ENCODE results near the gene DHRS11.

DHRS11 gene, protein sequence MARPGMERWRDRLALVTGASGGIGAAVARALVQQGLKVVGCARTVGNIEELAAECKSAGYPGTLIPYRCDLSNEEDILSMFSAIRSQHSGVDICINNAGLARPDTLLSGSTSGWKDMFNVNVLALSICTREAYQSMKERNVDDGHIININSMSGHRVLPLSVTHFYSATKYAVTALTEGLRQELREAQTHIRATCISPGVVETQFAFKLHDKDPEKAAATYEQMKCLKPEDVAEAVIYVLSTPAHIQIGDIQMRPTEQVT

DNA sequence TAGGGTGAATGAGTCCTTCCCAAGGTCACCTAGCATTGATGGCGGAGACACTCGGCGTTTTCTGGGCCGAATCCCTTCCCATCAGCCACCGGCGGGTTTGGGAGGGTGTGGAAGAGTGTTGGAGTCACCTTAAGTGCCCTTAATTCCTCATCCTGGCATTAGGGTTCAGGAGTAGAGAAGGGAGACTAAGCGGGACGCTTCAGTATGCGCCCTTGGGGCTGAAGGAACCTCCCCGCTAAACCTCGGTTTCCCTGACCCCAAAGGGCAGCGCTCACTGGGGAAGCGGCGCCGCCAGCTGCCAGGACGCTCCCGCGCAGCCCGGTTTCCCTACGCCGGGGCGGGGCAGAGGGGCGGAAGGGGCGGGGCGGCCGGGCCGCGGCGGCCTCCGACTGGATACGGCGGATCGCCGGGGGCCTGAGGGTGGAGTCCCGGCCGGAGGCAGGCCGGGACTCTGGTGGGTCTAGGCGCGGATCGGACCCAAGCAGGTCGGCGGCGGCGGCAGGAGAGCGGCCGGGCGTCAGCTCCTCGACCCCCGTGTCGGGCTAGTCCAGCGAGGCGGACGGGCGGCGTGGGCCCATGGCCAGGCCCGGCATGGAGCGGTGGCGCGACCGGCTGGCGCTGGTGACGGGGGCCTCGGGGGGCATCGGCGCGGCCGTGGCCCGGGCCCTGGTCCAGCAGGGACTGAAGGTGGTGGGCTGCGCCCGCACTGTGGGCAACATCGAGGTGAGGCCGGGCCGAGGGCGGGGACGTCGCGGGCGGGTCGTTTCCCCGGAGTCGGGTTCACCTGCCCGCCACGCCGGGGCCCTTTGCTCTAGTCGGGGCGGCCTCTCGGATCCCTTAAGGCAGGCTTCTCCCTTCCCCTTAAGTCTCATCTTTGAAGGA, at the start of gene DHRS11:
DHRS11 (plus strand) TSS at position 446 of the 882 bp plus-strand sequence; CDS start at position 577, 131 bp downstream.
- DNase-seq = peak; percentile 86

DNA sequence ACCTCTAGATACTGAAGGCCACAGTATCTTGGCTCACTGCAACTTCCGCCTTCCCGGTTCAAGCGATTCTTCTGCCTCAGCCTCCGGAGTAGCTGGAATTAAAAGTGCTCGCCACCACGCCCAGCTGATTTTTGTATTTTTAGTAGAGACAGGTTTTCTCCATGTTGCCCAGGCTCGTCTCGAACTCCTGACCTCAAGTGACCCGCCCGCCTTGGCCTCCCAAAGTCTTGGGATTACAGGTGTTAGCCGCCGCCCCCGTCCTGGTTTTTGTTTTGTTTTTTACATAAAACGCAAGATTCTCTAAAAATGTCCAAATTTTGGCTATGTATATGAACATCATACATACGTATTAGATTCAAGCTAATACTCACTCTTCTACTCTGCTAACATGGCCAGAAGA, 48.9 kb upstream of the DHRS11 start:
- DNase-seq = no peak

DNA sequence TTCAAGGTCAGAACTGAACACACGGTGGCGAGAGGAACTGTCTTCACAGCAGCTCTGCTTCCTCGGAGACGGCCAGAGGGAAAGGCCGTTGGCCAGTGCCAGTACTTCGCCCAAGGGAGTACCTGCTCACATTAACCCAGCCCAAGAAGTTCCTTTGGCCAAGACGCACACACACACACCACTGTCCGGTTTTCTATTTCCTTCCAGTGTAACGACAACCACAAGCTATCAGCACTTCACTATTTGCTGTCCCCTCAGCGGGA, 47.7 kb upstream of the DHRS11 start:
- DNase-seq = no peak

DNA sequence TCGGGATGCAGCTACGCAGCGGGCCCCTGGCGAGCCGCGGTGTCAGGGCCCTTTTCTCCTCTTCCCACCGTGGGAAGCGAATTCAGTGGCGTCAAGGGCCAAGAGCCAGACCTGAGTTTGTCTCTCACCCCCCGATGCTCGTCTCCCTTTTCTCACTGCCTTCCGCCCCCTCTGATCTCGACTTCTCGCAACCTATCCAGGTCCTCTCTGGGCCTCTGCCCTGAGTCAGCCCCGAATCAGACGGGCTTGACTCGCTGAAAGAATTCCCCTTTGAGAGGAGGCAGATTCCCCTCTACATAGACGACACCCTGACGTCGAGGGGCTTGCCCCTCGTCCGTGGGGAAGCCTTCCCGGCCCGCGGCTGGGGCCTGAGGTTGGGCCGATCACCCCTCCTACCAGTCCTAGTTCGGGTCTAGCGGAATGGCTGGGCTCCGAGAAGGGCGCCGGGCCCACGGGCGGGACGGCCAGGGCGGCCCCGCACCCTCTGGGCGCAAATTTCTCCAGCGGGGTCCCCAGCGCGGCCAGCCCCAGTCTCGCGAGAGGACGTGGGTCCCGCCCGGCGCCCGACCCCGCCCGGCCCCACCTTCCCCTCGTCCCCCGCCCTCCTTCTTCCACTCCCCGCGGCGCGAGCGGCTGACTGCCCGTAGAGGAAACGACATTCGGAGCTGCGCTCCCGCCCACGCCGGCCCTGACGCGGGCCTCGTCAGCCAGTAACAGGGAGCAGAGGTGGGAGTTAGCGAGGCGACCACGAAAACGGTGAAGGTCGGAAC, 47.2 kb upstream of the DHRS11 start, which contains the start of gene GGNBP2:
GGNBP2 (plus strand) TSS at position 613 of the 770 bp plus-strand sequence. CDS start 806 bp downstream, outside the sequence.
- peak; percentile 97 for DNase-seq

DNA sequence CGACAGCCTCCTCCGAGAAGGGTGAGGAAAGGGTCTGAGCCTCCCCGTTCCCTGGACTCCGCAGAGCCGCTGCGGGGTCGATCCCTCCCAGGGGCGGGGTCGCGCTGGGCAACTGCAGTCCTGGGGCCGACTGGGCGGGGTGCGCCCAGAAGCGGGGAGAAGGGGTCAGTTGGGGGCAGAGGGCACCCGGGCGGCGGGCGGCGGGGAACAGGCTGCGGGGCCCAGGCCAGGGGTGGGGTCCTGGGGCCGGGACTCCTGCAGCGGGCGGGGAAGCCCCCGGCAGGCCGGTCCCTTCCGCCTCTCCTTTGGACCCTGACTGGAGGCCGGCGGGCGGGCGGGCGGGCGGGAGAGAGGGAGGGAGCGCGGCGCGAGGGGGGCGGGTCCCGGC, 46.6 kb upstream of the DHRS11 start:
- DNase-seq = no peak

DNA sequence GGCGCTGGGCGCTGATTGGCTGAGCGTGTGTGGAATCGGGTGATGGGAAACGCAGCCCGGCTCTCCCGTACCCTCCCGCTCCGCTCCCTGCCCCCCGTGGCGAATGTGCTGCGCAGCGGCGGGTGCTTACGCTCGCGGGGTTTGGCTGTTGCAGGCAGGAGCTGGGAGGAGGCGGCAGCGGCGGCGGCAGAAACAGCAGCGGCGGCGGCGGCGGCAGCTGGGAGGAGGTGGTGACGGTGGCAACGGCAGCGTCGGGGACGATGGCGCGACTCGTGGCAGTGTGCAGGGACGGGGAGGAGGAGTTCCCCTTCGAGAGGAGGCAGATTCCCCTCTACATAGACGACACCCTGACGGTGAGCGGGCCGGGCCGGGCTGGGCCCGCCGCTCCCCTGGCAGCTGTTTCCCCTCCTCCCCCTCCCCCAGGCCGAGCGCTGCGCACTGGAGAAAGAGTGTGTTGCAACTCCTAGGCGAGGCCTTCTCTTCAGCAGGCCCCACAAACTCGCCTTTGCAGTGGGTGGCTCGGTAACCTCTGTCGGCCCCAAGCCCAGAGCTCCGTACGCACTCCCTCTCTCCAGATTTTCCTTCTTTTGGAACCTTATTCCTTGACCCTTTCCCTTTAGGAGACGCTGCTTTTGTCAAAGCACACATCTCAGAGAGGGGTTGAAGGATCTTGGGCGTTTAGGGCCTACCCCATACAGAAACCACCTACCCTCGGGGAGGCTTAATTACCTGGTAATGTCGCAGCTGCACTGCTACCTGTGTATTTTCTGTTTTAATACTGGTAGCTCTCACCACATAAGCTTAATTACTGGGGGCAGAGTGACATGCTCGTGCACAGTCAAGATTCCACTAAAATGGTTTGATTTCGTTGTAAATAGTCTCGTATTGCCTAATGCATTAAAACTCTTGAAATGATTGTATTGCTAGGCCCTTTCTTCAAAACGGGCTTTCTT, 45.9 kb upstream of the DHRS11 start:
- DNase-seq = peak; percentile 99

DNA sequence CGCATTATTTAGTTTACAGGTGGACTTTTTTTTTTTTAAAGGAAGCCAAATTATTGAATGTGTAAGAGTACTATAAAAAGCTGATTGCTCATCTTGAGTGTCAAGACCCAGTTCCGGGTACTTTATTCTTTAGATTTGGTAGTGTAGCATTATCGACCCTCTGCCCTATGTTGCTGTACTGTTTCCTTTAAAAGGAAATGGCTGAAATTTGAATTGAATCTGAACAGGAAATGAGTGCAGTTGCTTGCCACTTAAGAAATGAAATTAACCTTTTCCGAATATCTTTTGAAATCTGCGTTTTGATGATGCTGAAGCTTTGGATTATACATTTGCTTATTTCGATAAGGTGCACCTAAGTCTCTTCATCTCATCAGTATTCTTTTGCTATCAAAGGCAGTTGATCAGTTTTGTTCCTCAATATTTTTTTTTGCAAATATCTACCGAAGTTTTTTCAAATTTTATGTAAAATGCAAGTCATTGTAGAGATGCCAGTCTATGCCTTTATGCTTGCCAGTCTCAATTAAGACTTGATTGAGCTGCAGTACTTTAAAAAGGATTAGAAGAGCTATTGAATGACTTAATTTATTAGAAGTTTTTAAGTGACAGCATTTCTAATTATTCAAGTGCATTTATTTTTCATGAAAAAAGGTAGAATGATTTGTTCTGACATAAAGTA, 45.1 kb upstream of the DHRS11 start:
- DNase-seq = no peak

DNA sequence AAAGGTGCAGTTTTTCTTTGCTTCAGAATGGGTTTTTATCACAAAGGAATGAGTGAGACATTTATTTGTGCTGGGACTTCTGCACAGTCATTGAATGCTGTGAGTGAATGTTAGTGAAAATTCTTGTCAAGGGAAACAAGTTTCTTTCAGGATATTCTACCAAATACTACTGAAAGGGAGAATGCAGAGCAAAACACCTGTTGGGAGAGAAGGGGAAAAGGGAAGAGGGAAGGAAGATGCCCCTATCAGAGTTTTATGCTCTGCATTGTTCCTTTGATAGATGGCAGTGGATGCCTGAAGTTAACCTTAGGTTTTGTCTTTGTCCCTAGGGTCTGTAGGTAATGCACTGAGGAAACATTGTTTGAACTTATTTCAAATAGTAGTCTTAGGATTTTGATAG, 43.9 kb upstream of the DHRS11 start:
- DNase-seq = no peak

DNA sequence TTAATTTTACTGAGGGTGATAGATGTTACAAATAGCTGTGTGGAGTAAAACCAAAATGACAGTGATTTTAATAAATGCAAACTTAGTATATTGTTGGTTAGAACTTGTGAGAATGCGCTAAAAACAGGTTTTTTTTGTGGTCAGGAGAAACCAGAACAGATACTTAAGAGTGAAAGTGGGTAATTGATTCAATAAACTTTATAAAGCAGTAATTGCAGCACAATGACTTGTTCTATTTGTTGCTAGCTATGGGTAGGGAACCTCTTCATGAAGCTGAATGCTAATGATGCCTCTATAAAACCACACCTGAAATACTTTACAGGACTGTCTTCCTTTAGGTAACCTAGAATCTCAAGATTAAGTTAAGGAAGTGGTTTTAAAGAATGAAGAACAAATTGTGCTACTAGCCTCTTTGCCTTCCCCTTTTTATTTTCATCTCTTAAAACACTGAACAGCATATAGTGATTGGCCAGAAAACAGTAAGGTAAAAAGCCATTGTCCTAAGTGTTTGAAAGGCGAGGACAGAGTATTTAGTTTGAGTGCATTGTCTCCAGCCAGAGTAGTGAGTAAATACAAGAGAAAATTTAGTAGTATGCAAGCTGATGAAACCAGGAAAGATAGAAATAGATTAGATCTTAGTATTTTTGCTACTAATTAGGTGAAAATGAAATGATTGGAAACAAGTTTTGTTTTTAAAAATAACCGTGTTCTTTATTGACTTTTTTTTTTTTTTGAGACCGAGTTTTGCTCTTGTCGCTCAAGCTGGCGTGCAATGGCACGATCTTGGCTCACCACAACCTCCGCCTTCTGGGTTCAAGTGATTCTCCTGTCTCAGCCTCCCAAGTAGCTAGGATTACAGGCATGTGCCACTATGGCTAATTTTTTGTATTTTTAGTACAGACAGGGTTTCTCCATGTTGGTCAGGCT, 40.9 kb upstream of the DHRS11 start:
- DNase-seq = no peak

DNA sequence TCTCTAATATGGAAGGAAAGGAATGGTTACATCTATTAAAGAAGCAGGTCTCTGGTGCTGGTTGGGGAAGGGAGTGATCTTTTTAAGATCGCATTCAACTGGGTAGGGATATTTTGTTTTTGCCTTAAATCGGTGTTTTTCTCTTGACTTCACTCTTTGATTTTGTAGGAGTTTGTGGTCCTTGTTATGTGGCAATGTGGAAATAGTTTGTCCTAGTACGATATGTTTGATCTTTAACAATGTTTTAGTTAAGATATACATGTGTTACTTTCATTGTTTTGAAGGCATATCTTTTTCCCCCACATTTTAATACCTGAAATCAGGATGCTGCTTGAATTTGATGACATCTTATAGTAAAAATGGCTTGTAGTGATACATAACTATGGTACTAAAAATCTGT, 38.2 kb upstream of the DHRS11 start:
- DNase-seq = no peak

DNA sequence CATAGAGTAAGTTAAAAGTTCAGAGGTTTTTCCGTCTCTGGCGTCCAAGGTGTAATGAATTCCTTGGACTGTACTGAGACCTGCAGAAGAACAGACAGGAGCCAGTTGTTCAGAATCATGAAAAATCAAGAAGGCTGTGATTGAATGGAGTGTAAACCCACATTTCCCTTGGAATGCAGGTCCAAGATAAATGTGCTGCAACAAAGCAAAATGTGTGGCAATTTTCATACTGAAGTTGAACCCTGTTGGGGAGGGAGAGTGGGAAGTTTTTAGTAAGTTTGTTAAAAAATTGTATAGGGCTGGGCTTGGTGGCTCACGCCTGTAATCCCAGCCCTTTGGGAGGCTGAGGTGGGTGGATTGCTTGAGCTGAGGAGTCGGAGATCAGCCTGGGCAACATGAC, 25.6 kb upstream of the DHRS11 start:
- no peak for DNase-seq

DNA sequence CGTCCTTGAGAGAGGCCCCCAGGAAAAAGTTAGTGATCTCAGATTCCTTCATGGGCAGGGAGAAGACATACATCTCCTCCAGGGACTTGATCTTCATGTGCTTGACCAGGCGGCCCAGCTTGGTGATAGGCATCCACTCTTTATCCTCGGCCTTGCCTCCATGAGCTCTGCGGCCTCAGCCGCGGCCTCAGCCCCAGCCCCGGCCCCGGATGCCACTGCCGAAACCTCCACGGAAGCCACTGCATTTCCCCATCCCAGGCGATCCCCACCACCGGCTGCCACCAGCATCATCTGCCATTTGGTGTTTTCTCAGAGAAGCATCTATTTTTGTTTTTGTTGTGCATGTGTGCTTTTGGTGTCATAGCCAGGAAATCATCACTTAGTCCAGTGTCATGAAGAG, 16.7 kb upstream of the DHRS11 start:
- no peak for DNase-seq

DNA sequence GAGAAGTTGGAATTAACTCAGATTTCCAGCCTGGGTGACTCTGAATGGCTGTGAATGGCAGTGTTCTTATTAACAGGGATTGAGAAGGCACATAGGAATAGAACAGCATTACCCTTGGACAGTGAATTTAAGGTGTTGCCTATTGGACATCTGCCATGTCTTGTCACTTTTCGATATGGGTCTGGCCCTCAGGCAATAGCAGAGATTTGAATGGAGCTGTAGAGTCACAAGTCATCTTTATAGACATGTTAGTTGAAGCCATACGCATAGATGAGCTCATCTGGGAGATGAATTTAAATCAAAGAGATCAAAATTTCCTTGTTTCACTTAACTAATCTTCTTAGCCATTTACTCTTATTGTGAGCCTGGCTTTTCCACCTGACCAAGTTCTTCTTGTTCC, 14.9 kb upstream of the DHRS11 start:
- DNase-seq = no peak

DNA sequence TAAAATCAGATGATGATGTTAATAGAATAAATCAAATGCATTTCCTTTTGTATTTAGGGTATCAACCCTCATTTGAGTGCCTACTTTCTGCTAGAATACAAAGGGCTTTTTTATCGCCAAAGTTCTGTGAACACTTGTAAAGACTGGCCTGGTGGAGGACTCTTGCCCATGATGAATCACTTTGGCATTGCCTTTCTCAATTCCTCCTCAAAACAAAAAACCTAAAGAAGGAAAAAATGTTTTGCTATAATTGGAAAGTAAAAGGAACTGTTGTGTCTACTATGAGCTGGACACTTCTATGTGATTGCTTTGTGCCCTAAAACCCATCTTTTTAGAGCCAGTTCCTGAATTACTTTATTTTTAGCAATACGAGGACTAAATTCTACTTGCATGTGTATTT, 13.0 kb upstream of the DHRS11 start:
- no peak for DNase-seq

DNA sequence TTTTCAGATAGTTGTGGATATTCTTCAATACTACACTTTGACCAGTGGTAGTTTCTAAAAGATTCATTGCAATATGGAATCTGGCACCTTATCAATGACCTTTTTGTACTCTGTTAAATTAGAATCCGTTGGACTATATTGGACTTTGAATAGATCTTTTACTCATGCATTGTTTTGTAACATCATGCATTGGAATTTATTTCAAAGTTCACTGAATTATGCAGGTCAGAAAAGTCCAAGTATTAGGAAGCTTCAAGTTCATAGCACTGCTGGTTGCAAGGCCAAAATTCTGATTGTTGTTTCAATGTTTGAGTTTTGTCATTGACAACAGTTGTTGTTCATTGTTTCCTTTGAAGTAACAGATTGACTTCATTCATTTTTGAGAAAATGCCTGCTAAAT, 7.9 kb upstream of the DHRS11 start:
- DNase-seq = no peak

DNA sequence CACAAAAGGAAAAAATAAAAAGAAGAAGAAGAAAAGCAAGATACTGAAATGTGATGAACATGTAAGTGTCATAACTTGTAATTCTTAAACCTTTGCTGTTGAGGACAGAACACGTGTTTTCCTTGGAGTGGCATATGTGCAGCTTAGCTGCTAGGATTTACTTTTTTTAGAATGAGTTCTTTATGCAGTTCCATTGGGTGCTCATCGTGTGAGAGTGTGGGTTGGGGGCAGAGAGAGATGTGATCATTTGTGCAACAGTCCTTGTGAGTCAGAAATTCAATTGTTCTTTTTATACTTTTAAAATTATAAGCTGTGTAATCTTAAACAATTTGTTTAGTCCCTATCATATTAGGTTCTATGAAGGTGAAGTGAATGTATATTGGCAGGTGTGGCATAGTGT, 5.5 kb upstream of the DHRS11 start:
- no peak for DNase-seq

DNA sequence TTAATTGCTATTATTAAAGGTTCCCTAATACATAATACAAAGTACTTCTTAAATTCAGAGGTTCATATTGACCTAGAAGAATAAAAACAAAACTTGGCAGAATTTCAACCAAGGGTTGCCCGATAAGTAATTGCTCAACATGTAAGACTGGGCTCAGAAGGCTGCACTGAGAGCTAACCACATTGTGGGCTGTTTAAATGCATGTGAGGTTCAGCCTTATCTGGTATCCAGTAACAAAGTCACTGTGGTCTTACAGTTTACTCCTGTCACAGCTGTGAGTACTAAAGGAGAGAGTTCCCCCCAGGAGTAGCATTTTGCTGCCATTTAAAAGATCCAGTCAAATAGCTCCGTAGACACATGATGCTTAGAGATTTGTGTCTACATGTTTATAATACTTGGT, 1.6 kb upstream of the DHRS11 start:
- no peak for DNase-seq

DNA sequence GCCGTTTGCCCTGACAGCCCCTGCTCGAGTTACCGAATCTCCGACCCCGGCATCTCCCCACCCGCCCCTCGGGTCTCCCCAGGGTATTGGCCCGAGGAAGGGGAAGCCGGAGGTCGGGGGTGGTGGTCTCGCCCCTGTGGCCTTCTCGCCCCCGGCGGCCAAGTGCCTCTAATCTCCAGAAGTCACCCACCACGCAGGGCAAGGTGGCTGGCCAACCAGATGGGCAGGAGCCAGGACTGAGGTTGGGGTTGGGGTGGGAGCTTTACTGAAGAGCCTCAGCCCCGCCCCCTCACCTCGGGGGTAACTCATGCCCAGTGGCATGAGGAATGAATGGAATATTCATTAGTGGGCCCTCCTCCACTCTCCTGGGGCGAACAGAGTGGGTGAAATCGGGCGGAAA, 637 bp downstream of the DHRS11 start:
- peak; percentile 62 for DNase-seq

DNA sequence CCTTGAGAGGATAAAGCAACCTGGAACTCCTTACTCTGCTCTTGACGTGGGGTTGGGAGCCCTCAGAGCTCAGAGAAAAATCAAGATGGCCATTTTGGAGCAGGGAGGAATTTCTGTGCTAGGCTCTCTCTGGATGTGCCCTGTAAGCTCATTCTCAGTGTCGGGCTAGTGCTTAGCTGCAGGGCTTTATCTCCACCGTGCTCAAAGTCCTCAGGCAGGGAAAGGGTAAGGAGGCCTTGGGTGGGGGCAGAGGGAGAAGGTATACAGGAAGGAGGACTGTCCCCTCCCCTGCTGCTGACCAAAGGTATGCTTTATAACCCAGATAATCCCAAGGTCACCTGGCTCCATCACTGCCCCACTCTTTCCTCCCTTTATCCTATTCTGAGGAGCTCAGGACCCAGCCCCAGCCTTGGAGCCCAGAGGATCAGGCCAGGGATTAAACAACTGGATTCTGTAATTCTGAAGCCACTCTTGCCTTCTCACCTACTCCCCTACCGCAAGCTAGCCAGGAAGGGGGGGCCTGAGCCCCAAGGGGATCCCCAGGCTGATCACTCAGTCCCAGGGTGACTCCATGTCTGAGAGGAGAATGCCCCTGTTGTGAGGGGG, 1.1 kb downstream of the DHRS11 start:
- no peak for DNase-seq

DNA sequence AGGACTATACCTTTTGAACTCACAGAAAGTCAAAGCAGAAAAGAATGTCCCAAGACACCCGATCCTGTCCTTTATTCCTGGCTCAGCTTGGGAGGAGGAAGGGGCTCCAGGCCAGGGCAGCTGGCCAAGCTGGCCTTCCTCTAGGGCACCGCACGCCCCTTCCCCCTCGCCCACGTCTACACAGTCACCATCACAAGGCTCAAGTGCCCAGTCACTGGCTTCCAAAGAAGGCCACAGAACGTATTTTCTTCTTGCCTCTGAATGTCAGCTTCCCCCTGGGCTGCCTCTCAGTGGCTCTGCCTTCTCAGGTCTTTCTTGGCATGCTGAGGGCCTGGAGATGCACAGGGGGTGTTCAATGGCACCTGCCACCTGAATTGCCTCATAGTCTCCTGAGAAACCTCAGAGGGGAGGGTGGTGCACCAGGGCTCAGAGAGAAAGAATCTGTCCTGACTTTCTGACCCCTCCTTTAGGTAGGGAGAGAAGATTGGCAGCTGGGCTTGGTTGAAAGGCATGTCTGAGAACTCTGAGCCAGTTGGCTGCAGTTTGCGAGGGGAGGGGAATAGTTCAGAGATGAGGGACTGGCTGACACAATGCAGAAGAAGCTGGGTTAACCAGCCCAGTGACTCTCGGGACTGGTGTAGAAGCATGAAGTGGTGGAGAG, 2.1 kb downstream of the DHRS11 start:
- DNase-seq = no peak
